Activated gamma-delta T cell treated with anti-CD3 and anti-CD28 coated beads, Interleukin-2, amount 50 U/mL, for 16 hours (primary cell): ENCODE measurements around the gene NUP205.
"Not testable (repeated sequence)": the region's sequence is repeated elsewhere in the genome, so short reads cannot be mapped to it uniquely, and the experiment has no call there.

ENCODE experiments used
- DNase-seq: peaks from one replicate; pipeline ENCODE4 v3.0.0-alpha.2; 2020; ENCODE audit warnings: low read depth

NUP205 gene

DNA sequence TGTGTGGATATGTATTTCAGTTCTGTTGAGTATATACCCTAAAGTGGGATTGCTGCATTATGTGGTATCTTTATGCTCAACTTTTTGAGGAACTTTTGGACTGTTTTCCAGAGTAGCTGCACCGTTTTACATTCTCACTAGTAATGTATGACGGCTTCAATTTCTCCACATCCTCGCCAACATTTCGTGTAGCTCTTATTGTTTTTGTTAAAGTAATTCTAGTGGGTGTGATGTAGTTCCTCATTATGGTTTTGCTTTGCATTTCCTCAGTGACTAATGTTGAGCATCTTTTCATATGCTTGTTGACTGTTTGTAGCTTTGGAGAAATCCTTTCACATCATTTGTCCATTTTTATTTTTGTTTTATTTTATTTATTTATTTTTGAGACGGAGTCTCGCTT is 109.1 kb downstream of the NUP205 start:
- DNase-seq = no peak

- DNase-seq = not testable (repeated sequence)
These were observed 109.9 kb downstream of the NUP205 start for GRCh38 chr7:135667626-135668025.

DNA sequence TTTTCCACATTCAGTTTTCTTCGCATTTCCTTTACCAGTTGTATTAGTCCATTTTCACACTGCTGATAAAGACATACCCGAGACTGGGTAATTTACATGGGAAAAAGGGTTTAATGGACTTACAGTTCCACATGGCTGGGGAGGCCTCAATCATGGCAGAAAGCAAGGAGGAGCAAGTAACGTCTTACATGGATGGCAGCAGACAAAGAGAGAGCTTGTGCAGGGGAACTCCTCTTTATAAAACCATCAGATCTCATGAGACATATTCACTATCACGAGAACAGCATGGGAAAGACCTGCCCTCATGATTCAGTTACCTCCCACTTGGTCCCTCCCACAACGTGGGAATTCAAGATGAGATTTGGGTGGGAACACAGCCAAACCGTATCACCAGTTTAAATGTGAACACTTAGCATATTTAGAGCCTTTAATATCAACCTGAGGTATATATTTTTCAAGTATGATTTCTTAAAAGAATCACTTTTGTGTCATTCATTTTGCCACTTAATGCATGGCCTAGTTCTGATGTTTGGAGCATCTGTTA is 111.2 kb downstream of the NUP205 start:
- not testable (repeated sequence) for DNase-seq

DNA sequence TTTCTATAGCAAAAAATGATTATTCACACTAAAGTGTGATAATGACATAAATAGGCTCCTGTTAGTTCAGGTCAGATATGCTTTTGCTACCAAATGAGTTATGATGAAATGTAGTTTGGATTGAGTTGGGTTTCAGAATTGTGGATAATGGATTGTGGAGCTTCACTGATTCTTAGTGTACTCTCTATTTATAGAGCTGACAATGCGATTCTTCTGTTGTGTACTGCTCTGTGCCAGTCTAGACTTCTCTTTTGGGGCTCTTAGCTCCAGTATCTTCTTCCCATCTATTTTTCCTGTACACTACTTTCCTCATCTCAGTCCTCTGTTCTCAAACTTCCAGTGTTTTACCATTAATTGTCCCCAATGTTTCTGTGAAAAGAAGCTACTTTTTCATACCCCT is 112.1 kb downstream of the NUP205 start:
- DNase-seq = no peak

GRCh38 chr7:135670179-135670578 is 112.5 kb downstream of the NUP205 start:
- no peak for DNase-seq

DNA sequence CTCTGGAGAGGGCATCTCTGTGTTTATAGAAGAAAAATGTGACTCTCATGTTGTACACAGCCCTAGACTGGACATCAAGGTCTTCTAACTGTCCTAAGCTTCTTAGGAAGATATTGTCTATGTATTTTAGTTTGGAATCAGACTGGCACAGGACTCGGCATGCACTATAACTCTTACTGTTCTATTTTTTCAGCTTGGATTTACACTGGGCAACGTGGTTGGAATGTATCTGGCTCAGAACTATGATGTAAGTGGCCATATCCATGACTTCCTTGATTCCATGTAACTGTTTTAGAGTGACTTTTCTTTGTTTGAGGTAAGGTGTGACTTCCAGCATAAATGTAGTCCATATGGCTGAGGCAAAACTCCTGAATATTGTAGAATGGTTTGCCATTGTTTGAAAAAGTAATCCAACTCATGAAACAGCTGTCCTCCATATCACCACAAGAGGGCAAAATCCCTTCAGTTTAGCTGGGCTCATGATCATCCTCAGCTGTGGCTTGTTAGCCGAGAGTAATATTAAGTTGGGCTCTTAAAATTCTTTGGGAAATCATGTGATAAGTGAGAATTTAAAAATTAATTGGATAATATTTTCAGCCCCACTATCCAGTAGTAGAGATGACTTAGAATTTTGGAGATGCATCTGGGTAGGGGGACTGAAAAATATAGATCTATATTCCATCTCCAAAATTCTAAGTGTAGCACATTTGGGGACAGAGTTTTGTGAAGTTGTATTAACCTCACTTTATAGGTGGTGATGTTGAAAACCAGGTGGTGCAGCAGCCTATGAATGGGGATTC is 115.0 kb downstream of the NUP205 start:
- DNase-seq = no peak

DNA sequence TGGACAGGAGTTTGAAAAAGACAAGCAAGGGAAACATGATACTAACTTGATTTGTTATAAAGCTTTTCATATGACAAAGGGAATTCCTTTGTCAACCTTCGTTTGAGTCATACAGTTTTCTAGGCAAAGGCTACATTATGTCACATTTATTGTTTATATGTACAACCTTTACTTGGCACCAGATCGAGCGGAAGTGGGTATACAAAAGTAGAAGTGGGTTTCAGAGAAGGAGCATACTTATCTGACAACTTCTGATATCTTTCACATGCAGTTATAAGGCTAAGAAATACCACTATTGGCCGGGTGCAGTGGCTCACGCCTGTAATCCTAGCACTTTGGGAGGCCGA is 115.6 kb downstream of the NUP205 start:
- no peak for DNase-seq

DNA sequence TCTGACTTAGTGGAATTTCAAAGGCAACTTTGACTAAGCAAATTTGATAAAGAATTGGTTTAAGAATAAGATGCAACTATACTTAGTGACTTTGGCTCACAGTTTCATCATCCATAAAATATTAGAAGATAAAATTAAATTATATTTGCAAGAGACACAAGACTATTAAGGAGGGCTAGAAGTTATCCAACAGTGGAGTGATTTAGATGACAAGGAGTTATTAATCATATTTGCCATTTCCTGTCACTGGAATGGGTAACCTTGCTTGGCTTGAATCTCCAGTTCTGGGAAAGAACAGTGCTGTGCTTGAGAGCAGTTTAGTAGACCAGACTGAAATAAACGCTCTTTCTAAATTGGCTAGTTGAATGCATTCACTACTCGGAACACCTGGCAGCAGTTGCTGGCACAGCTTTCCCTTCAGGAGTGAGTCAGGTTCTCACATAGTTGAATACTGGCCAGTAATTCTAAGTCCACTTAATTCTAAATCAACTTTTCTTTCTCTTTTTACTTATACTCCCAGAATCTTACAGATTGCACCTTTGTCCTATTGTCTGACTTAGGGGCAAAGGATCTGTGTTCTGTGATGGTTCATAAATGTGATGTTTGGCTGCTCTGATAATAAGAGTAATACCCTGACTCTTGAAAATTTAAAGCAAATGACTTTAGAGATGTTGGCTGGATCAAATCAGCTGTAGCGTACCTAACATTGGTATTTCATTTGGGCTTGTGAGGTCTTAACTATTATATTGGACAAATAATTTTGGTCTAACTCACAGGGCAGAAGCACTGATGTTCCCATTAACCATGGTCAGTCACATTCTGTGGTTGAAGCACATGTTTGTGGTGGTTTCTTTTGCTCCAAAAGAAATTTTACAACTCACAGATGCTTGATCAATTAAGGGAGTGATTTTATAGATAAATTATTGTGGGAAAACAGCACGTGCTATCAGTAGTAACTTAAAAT is 121.2 kb downstream of the NUP205 start:
- DNase-seq = no peak

DNA sequence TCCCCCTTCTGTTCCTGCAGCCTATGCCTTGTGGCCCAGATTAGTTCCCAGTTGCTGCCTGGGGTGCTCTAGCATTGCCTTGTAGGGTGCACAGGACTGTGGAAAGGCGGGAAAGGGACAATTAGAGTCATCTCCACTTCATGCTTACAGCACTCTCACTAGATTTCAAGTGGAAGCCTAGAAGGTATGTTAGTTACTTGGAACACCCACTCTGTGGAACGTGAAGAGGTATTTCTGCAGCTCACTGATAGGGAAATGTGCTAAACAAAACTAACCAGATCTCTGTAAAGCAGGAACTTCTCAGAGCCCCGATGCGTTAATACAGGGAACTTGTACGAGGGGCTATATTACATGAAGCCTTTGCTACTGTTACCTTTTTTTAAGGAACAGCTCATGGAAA is 124.0 kb downstream of the NUP205 start:
- DNase-seq = no peak

DNA sequence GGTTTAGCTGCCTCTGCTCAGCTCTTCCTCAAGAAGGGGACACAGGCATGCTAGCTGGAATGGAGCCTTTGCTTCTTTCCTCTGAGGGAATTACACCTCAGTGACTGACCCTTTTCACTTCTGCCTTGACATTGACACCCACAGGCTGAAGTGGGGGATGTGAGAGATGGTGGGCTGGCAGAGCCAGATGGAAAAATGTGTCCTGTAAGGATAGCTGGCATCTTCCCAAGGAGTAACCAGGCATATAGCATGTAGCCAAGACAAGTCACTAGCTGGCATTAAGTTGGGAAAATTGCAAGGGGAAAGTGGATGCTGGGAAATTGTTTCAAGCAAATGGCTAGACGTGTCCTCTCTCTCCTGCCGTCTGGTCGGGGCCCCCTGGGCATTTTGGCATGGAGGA is 124.5 kb downstream of the NUP205 start:
- DNase-seq = no peak

DNA sequence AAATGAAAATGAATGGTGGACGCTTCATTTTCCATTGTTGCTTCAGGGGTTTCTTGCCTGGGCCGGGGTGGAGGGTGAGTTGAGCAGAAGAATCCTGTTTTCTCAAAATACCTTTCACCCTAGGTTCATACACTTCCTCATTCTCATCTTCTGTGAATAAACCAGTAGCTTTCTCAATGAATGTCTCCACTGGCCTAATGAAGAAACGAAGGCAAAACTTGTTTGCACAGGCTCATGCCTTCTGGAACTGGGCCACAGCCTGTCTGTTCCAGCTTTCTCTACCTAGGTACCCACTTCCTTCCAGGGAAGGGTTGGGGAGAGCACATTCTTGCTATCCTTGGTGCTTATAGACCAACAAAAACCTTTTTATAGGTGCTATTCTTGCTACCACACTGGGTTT is 125.9 kb downstream of the NUP205 start:
- no peak for DNase-seq

DNA sequence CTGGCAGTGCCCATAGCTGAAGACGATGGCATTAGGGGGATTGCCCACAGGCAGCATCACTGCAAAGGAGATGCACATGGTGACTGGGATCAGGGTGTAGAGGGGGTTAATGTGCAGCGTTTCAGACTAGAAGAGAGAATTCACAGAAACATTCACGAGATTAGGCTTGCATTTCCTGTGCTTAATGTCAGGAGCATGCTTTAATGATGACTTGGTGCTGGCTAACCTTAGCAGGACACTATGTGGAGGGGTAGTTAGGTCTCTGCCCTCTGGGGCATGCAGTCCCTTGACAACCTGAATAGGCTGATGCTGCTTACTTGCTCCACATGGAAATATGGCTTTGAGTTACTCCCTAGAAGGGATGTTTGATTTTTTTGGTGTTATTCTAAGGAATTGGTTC is 126.4 kb downstream of the NUP205 start:
- no peak for DNase-seq

GRCh38 chr7:135684699-135685098 is 127.0 kb downstream of the NUP205 start:
- no peak for DNase-seq

- DNase-seq = no peak
These were observed 127.8 kb downstream of the NUP205 start for GRCh38 chr7:135685306-135686084.

- no peak for DNase-seq
These were observed 129.7 kb downstream of the NUP205 start for GRCh38 chr7:135687466-135687865.

GRCh38 chr7:135690566-135690965 is 132.8 kb downstream of the NUP205 start:
- DNase-seq = no peak

DNA sequence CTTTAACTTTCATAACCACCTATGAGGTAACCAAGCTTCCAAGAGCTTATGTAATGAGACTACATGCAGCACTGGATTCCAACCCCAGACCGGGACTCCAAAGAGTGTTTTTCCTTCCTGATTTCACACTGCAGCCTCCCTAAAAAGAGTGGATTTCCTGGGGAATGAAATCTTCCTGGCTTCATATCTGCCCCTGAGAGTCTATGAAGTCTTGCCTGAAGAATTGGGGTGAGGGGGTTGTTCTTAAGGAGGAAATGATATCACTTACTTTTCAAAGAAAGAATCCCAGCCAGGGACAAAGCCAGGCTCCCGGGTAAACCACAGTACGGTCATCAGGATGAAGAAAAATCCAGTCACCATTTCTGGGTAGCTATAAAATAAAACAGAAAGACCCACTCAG is 134.3 kb downstream of the NUP205 start:
- no peak for DNase-seq

GRCh38 chr7:135692606-135693005 is 134.9 kb downstream of the NUP205 start:
- DNase-seq = not testable (repeated sequence)

GRCh38 chr7:135693558-135693957 is 135.8 kb downstream of the NUP205 start:
- no peak for DNase-seq

DNA sequence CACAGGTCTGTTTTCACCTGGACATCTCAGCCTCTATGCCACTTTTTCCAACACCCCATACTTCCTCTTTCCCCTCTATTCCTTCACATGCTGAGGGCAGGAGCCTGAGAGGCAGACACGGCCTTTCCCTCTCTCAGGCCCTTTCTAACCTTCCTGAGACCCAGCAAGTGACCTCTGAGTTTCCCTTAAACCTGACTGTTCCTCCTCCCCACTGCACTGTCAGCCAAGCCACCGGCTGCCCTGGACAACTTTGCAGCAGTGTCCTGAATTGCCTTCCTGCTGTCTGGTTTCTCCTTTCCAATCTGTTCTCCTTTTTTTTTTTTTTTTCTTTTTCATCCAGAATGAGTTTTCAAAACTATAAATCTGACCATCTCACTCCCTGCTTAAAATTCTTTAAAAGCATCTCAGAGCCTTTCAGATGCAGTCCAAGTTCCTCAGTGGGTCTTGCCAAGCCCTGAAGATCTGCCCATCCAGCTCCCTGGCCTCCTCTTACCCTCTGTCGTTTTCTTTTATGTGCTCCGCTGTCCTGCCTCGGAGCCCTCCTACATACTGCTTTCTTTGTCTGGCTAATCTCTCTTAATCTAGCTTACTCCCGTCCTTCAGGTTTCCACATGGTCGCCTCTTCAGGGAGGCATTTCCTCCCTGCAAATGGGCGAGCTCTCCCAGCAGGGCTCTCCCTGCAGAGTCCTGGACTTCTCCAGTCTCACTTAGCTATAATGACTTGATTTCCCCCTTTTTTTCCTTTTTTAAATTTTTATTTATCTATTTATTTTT is 139.7 kb downstream of the NUP205 start:
- DNase-seq = no peak
